ES-I3 (cell line): Measurements from ENCODE around the gene TMEM26.

Experiments used
- H3K36me3 ChIP-seq: 2 replicates; pipeline ENCODE4 v1.6.1; 2013; ENCODE audit warnings: mild to moderate bottlenecking, low read length, control low read depth, moderate library complexity; ENCODE audit not compliant: insufficient read depth
- H3K4me1 ChIP-seq: 2 replicates; pipeline ENCODE4 v1.6.1; 2013; ENCODE audit warnings: mild to moderate bottlenecking, control low read depth, low read length; ENCODE audit not compliant: insufficient read depth
- H3K9ac ChIP-seq: 2 replicates; pipeline ENCODE4 v1.6.1; 2013; ENCODE audit warnings: low read depth, mild to moderate bottlenecking, low read length, moderate library complexity
- H3K9me3 ChIP-seq: 2 replicates; pipeline ENCODE4 v1.6.1; 2013; ENCODE audit warnings: mild to moderate bottlenecking, low read length, moderate library complexity; ENCODE audit not compliant: control insufficient read depth, insufficient read depth

Gene TMEM26

GRCh38 chr10:61452655-61453641 lies at the start of gene TMEM26:
TSS of gene TMEM26 (minus strand) at chr10:61453381. CDS start at chr10:61453081, 300 bp downstream.
- no peaks in the 10 kb centered on the region; the same call in 1 of the 2 replicates for H3K4me1 ChIP-seq
- H3K9me3 ChIP-seq: no peaks in the 10 kb centered on the region
- peak within 1 kb of the TSS; percentile 67 for H3K9ac ChIP-seq
- no peaks in the 10 kb centered on the region for H3K36me3 ChIP-seq

DNA sequence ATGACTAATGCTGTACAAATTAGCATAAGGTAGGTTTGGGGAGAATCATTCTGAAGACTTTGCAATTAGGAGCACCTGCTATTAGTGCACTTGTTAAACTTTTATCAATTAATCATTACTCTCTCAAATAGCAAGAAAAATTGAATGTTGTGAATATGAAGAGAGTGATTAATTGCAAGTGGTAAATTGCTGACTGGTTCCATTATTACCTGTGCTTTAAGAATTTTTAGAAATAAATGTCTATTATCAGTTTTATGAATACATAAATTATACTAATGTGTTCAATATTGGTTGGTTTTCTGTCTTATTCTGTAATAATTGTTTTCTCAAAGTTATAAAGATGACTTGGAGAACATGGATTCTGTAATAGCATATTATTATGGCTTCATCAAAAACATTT lies 47.3 kb upstream of the TMEM26 start:
- Histone ChIP-seq H3K9ac (no peak overlapping the region), H3K36me3 (no peaks in the 10 kb centered on the region; the same call in 1 of the 2 replicates), H3K9me3 (no peaks in the 10 kb centered on the region), H3K4me1 (no peaks in the 10 kb centered on the region)

GRCh38 chr10:61492364-61492995 lies 39.3 kb upstream of the TMEM26 start:
- no peak overlapping the region for H3K9ac ChIP-seq
- 0 out of 2 replicates have a peak, but pooled peaks cover 2% of the 10 kb centered on the region for H3K4me1 ChIP-seq
- H3K36me3 ChIP-seq: no peaks in the 10 kb centered on the region; the same call in 1 of the 2 replicates
- no peaks in the 10 kb centered on the region for H3K9me3 ChIP-seq

- Histone ChIP-seq H3K36me3 (no peaks in the 10 kb centered on the region), H3K9me3 (no peaks in the 10 kb centered on the region), H3K4me1 (peaks cover 8% of the 10 kb centered on the region; the same call in 1 of the 2 replicates), H3K9ac (no peak overlapping the region)
Observed at GRCh38 chr10:61487506-61487905, 34.3 kb upstream of the TMEM26 start.

DNA sequence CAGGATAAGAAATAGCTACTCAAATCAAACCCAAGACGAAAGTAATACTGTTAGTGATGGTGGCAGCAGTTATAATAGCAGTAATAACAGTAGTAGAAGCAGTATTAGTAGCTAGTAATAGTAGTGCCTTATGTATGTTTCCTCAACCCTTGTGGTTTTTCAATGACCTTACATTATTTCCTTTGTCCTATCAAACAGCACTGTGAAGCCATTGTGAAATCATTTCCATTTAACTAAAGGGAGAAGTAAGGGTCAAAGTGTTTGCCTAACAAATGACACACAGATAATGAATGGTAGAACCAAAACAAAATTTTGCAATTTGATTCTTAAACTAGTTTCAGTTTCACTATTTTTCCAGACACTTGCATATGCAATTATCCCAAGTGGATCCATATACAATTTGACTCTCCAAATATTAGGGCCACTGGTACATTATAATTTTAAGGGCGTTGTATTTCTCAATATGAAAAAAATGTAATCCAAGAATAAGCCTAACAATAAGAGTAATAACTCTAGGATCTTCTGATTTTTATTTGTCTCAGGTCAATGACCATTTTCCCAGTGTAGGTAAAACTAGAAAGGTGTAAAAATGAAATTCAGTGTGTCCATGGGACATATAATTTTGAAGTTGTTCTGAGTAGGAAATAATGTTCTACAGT lies 33.7 kb upstream of the TMEM26 start:
- Histone ChIP-seq H3K36me3 (no peaks in the 10 kb centered on the region), H3K9me3 (no peaks in the 10 kb centered on the region), H3K4me1 (peaks cover 8% of the 10 kb centered on the region; the same call in 1 of the 2 replicates), H3K9ac (no peak overlapping the region)

DNA sequence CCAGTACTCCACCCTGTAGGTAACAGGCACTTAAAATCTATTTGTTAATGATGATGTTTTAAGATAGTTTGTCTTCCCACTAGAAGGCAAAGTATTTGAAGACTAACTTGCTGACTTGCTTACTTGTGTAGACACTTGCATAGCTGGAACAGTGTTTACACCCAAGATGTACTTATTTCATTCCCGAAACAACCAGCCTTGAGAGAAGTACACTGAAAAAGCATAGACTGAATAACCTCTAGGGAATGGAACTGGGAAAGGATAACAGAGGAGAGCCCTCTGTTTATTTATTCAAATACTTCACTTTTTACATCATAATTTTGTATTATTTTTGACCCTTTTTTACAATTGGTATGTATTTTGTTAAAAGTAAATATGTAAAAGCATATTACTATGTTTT lies 33.1 kb upstream of the TMEM26 start:
- no peaks in the 10 kb centered on the region for H3K36me3 ChIP-seq
- H3K9ac ChIP-seq: no peak overlapping the region
- peaks cover 13% of the 10 kb centered on the region; the same call in 1 of the 2 replicates for H3K4me1 ChIP-seq
- no peaks in the 10 kb centered on the region for H3K9me3 ChIP-seq

GRCh38 chr10:61481597-61481996 lies 28.4 kb upstream of the TMEM26 start:
- no peaks in the 10 kb centered on the region for H3K9me3 ChIP-seq
- no peak overlapping the region for H3K9ac ChIP-seq

GRCh38 chr10:61480208-61480607 lies 27.0 kb upstream of the TMEM26 start:
- Histone ChIP-seq H3K36me3 (no peaks in the 10 kb centered on the region; the same call in 1 of the 2 replicates), H3K4me1 (peaks cover 9% of the 10 kb centered on the region; the same call in 1 of the 2 replicates), H3K9me3 (no peaks in the 10 kb centered on the region), H3K9ac (no peak overlapping the region)

More at GRCh38 chr10:61481597-61481996, 28.4 kb upstream of the TMEM26 start:
- no peaks in the 10 kb centered on the region; the same call in 1 of the 2 replicates for H3K36me3 ChIP-seq
- H3K4me1 ChIP-seq: peaks cover 9% of the 10 kb centered on the region; the same call in 1 of the 2 replicates

DNA sequence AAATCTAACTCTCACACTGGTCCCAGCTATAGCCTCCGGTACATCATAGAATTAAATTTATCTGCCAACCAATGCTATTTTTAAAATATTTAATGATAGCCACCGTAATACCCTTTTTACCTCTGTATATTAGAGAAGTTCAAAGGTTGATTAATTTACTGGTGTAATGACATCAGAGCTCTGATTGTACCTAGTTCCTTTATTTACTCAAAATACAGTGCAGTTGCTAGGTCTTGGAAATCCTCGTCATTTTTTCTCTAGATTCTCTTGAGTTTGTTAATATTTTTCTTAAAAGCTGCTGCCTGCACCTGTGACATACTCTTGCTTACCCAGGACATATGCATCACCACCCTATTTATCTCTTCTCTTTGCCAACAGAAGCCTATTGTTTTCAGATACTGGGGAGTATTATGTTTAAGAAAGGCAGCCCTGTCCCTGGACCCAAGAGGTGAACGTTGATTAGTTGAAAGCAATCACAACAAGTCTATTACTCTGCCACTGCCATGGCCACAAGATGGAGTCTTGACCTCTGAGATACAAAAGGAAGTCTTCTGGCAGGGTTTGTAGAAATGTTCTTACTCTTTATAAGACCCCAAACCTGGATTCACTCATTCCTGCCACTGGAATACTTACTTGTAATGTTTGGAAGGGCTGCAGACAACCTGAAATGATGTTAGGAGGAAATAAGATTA lies 25.6 kb upstream of the TMEM26 start:
- Histone ChIP-seq H3K9me3 (no peaks in the 10 kb centered on the region), H3K36me3 (no peaks in the 10 kb centered on the region; the same call in 1 of the 2 replicates), H3K9ac (no peak overlapping the region), H3K4me1 (peaks cover 9% of the 10 kb centered on the region; the same call in 1 of the 2 replicates)

- peaks cover 9% of the 10 kb centered on the region; the same call in 1 of the 2 replicates for H3K4me1 ChIP-seq
- H3K9me3 ChIP-seq: no peaks in the 10 kb centered on the region
- no peaks in the 10 kb centered on the region; the same call in 1 of the 2 replicates for H3K36me3 ChIP-seq
- no peak overlapping the region for H3K9ac ChIP-seq
Observed at GRCh38 chr10:61477451-61477850, 24.3 kb upstream of the TMEM26 start.

DNA sequence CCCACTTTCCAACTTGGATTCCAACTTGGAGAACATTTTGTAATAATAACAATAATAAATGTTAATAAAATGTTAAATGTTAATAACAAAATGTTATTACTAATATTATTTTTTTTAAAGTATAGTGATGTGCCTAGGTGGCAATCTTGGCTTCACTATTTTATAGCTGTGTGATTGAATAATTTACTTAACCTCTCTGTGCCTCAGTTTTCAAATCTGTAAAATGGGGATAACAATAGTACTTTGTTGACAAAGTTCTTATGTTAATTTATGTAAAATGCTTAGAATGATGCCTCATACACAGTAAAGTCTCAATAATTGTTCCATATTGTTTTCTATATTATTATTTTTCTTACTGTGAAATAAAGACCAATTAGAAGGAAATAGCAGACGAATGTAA lies 23.3 kb upstream of the TMEM26 start:
- no peaks in the 10 kb centered on the region for H3K9me3 ChIP-seq
- H3K9ac ChIP-seq: no peak overlapping the region
- no peaks in the 10 kb centered on the region; the same call in 1 of the 2 replicates for H3K36me3 ChIP-seq
- H3K4me1 ChIP-seq: peaks cover 7% of the 10 kb centered on the region; the same call in 1 of the 2 replicates

DNA sequence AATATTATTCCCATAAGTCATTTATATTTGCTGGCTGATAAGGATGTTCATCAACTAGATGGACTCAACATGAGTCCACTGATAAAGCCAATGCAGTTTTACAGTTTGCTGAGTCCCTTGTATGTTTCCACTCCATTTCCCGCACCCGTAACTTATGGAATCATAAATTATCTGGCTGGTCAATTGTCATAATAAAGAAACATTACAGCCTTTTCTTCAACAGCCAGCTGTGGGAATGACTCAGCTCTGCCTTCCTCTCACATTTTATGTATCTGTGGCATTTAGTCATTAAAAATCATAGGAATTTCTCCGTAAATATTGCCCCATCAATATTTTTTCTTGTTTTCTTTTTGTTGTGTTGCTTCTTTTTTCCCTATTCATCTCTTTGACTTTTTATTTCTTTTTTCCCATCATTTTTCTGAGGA lies 22.3 kb upstream of the TMEM26 start:
- H3K36me3 ChIP-seq: no peaks in the 10 kb centered on the region; the same call in 1 of the 2 replicates
- no peak overlapping the region for H3K9ac ChIP-seq
- no peaks in the 10 kb centered on the region for H3K4me1 ChIP-seq
- no peaks in the 10 kb centered on the region for H3K9me3 ChIP-seq

DNA sequence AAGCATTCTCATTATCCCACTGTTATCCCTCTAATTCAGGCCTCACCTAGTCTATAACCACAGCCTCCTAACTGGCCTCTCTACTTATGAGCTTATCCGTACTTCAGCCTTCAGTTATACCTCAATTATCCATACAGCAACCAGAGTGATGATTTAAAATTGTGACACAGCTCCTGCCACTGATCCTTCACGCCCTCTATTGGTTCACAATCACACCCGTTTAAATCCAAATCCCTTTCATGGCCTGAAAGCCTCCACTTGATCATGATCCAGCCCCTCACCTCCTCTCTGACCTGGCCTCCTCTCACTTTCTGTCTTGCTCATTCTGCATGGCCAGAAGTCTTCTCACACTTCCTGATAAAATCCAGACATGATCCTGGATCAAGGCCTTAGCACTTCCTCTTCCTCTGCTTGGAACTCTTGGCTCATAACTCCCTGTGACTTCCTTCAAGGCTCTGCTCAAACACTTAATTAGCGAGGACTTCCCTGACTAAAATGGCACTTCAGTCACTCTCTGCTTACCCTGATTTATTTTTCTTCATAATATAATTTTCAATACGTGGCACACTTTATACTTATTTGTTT lies 19.0 kb upstream of the TMEM26 start:
- Histone ChIP-seq H3K9ac (no peak overlapping the region), H3K9me3 (no peaks in the 10 kb centered on the region), H3K4me1 (no peaks in the 10 kb centered on the region), H3K36me3 (no peaks in the 10 kb centered on the region)
